ENCODE results near the gene GRAMD2A. TPM values are rescaled to one million over a fixed set of nuclear protein-coding genes. Genes with fewer than 3 reads are reported as not detected.

Gene GRAMD2A
- polyA plus RNA-seq, 4 donors = 6.1 to 15.3 (median 8.7) TPM

Other genes starting within 250 kb of the GRAMD2A start
- 10 to 100 TPM; 26.7 to 38.0 (median 33.3) TPM for gene MYO9A, start 79.6 kb downstream of the GRAMD2A start, polyA plus RNA-seq (ENCODE audit: insufficient read length in 4 of 4)
- 1 to 10 TPM; 6.4 to 7.6 (median 6.9) TPM for gene SENP8, start 79.4 kb downstream of the GRAMD2A start, polyA plus RNA-seq (ENCODE audit: insufficient read length in 4 of 4)
- gene PKM, start 33.4 kb upstream of the GRAMD2A start, polyA plus RNA-seq (ENCODE audit: insufficient read length in 4 of 4) = 100 to 1,000 TPM; 638 to 709 (median 646) TPM
- 100 to 1,000 TPM in 2 of 4 donors, 10 to 100 TPM in 2; 60.4 to 150 (median 111) TPM for gene PARP6, start 74.8 kb upstream of the GRAMD2A start, polyA plus RNA-seq (ENCODE audit: insufficient read length in 4 of 4)
- 1 to 10 TPM; 3.1 to 6.6 (median 4.2) TPM for gene CELF6, start 122.4 kb upstream of the GRAMD2A start, polyA plus RNA-seq (ENCODE audit: insufficient read length in 4 of 4)
- gene HEXA, start 178.2 kb upstream of the GRAMD2A start, polyA plus RNA-seq (ENCODE audit: insufficient read length in 4 of 4) = 100 to 1,000 TPM in 3 of 4 donors, 10 to 100 TPM in 1; 91.1 to 129 (median 121) TPM
- not detected for gene TMEM202, start 200.5 kb upstream of the GRAMD2A start, polyA plus RNA-seq (ENCODE audit: insufficient read length in 4 of 4)

Data from left renal cortex interstitium (tissue), 4 donors.